Natural killer cell treated with Interleukin-12 subunit alpha and Interleukin-12 subunit beta and Interleukin-15 and Interleukin-18, amount 100 ng/mL, for 72 hours (primary cell): Measurements from ENCODE around the gene CCND1. TPM values are rescaled to one million over a fixed set of nuclear protein-coding genes. Genes with fewer than 3 reads are reported as not detected.
"Not testable (repeated sequence)": the region's sequence is repeated elsewhere in the genome, so short reads cannot be mapped to it uniquely, and the experiment has no call there.

ENCODE experiments used
- ATAC-seq, 2 donors: fragments of 150-1000 bp; cut with Tn5 transposase in 1 of 2; sonication (Bioruptor Pico), chemical (Tn5 transposase) in 1 of 2; 2 replicates each; pipeline ENCODE4 v1.10.0; 2021
- DNase-seq: peaks from one replicate; pipeline ENCODE4 v3.0.0; 2022; ENCODE audit warnings: low spot score
- H3K27ac Mint-ChIP-seq, 2 donors: 1 replicate in 1 of 2; 2 replicates in 1 of 2; pipeline ENCODE4 v1.8.0; 2022; ENCODE audit warnings: mixed read lengths in 2 of 2, mild to moderate bottlenecking in 1 of 2, moderate library complexity in 1 of 2
- H3K27me3 Mint-ChIP-seq, 2 donors: 1 replicate in 1 of 2; 2 replicates in 1 of 2; pipeline ENCODE4 v1.8.0; 2022; ENCODE audit warnings: mixed read lengths in 2 of 2
- H3K36me3 Mint-ChIP-seq: one replicate; pipeline ENCODE4 v1.8.0; 2022; ENCODE audit warnings: mixed read lengths
- H3K4me1 Mint-ChIP-seq, 2 donors: 1 replicate in 1 of 2; 2 replicates in 1 of 2; pipeline ENCODE4 v1.8.0; 2022; ENCODE audit warnings: low read depth in 2 of 2, mixed read lengths in 2 of 2, mild to moderate bottlenecking in 1 of 2
- H3K4me3 Mint-ChIP-seq: one replicate; pipeline ENCODE4 v1.8.0; 2022; ENCODE audit warnings: mixed read lengths
- H3K9me3 Mint-ChIP-seq: 2 replicates; pipeline ENCODE4 v1.8.0; 2022; ENCODE audit warnings: mixed read lengths
- total RNA-seq, 2 donors: library from RNA; stranded (reverse); gene quantifications; one replicate each; pipeline ENCODE4 v1.2.3, GENCODE V29; 2022

CCND1 gene
- total RNA-seq, 2 donors from 2014 or later, result 0.67 TPM; not detected in 1

DNA sequence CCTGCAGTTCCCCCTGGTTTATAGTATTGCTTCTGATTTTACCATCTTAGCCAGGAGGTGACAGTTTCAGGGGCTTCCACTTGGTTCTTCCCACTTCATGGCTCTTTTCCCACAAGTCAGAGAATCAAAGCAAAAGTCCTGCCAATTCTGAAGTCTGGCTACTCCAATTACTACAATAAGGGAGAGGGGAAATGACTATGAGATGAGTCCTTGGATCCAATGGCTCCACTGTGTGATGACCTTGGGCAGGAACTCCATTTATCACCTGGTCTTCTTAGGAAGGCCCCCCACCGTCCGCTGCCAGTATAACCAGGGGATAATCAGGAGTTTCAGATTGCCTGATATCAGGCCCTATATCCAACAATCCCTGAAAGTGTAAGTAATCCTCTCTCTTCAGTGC is 31.6 kb upstream of the CCND1 start:
- no peak overlapping the region for H3K27ac Mint-ChIP-seq
- no peak overlapping the region for H3K4me3 Mint-ChIP-seq
- no peaks in the 10 kb centered on the region for H3K4me1 Mint-ChIP-seq
- H3K9me3 Mint-ChIP-seq, result peaks cover 3% of the 10 kb centered on the region
- ATAC-seq, result no peak
- H3K36me3 Mint-ChIP-seq, result peaks cover 7% of the 10 kb centered on the region
- no peak for DNase-seq
- peaks cover 19 to 35% of the 10 kb centered on the region in 2 donors for H3K27me3 Mint-ChIP-seq

DNA sequence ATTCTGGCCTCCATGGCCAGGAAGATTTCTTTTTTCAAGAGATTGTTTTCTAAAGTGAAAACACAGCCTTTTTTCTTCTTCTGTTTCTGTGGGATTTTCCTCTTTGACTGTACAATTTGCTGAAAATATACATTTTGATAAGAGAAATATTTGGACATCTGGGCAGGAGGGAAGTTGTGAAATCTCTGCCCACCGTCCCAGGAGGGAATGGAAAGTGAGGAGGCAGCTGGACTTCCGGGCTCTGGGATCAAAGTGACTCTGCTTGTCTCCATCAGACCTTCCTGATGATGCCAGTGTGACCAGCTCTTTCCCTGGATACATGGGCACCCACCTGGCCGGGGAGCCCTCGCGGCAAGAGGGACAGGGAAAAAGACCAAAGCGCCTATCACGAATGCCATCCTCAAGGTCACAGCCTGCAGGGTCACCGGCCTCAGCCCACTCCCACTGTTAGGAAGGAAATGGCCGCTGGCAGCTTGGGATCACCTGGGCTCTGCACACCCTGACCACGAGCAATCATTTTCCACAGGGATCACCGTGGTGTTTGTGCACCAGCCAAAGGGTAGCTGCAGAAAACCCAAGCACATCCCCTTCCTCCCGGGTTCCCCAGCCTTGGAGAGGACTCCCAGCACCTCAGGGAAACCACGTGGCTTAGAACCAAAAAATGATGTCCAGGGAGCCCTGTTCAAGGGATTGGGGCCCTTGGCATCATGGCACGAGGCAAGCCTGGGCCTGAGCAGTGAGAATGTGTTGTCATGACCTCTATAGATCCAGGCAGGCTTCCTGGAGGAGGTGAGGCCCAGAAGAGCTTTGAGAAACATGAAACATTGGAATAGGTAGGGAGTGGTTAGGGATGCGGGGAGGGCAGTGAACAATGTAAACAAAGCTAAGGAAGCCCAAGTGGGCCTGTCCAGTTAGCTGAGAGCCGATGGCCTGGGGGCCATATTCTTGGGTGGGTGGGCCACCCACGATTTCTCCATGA is 29.1 kb upstream of the CCND1 start:
- no peak for DNase-seq
- H3K27ac Mint-ChIP-seq, result no peak overlapping the region
- H3K36me3 Mint-ChIP-seq, result peaks cover 7% of the 10 kb centered on the region
- ATAC-seq, result no peak
- H3K4me1 Mint-ChIP-seq, result no peaks in the 10 kb centered on the region
- peaks cover 15 to 21% of the 10 kb centered on the region in 2 donors for H3K27me3 Mint-ChIP-seq
- H3K4me3 Mint-ChIP-seq, result no peak overlapping the region
- H3K9me3 Mint-ChIP-seq, result peaks cover 3% of the 10 kb centered on the region

DNA sequence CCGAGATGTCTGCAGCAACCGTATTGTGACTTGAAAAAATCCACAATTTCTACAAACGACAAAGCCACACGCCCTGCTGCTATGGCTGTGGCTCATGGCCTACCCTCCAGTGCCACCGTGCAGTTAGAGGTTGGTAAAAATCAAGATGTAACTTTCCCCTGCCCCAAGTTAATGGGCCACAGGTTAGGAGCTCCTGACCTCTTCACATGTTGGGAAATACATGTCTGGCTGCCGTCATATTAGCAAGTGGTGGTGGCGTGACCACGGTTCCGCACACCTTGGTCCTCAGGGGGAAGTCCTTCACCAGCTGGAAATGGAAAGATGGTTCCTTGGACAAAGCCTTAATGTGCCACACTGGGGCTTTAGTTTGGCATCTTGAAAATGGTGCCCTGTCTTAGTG is 27.4 kb upstream of the CCND1 start:
- DNase-seq (no peak), ATAC-seq (no peak)
- peaks cover 2% of the 10 kb centered on the region for H3K36me3 Mint-ChIP-seq
- peaks cover 3 to 5% of the 10 kb centered on the region in 2 donors for H3K27me3 Mint-ChIP-seq
- H3K9me3 Mint-ChIP-seq, result peaks cover under 1% of the 10 kb centered on the region
- H3K27ac Mint-ChIP-seq, result no peak overlapping the region
- H3K4me3 Mint-ChIP-seq, result no peak overlapping the region
- no peaks in the 10 kb centered on the region for H3K4me1 Mint-ChIP-seq

DNA sequence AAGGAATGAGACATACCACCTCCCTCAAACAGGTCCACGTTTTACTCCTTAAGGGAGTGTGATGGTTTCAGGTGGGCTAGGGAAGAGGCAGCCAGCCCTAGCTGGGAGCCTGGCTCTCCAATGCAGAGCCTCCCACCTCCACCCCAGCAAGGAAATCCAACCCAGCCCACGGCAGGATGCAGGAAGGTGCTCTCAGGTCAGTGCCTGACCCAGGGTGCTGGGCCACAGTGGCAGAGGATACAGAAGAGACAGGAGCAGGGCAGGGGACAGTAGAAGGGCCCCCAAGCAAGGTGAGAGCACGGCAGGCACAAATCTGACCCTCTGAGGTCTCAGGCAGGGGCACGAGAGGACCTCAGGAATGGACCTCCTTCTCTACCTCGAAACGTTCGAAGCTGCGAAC is 26.9 kb upstream of the CCND1 start:
- no peaks in the 10 kb centered on the region for H3K4me1 Mint-ChIP-seq
- no peak overlapping the region for H3K27ac Mint-ChIP-seq
- no peaks in the 10 kb centered on the region for H3K9me3 Mint-ChIP-seq
- peaks cover 3 to 5% of the 10 kb centered on the region in 2 donors for H3K27me3 Mint-ChIP-seq
- H3K4me3 Mint-ChIP-seq, result no peak overlapping the region
- ATAC-seq (no peak), DNase-seq (no peak)
- H3K36me3 Mint-ChIP-seq, result no peaks in the 10 kb centered on the region

DNA sequence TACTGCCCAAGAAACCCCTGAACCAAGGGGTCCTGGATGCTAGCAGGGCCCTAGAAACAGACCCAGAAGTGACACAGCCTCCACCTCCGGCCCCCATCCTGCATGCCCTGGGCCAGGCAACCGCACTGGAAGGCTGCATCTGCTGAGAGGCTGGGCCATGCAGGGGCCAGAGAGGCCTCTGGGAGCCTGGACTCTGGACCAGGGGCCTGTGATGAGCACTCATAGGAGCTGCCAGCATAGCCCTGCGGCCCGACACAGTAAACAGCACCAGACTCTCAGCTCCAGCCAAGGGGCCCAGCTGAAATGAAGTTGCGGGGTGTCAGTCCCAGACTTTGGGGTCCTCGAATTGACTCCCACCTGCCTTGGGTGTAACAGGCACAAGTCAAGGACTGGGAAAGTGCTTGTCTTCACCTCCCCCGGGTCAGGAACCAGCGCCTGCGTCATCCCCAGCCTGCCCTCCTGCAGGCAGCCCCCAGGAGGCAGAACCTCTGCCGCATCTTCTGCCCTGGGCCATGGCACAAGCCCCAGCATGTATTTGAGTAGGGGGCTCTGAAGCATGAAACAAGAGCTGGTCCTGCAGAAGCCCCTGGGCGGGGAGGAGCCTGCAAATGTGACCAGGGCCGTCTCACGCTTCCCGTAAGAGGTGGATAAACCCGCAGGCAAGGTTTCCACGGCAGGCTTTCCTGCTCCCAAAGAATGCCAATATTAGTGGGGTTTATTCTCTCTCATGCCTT is 25.2 kb upstream of the CCND1 start:
- no peak overlapping the region for H3K4me3 Mint-ChIP-seq
- ATAC-seq (peak in 1 of 2 donors; percentile 17), DNase-seq (no peak)
- no peaks in the 10 kb centered on the region for H3K9me3 Mint-ChIP-seq
- H3K4me1 Mint-ChIP-seq, result no peaks in the 10 kb centered on the region
- no peaks in the 10 kb centered on the region for H3K36me3 Mint-ChIP-seq
- peaks cover 7 to 11% of the 10 kb centered on the region in 2 donors for H3K27me3 Mint-ChIP-seq
- H3K27ac Mint-ChIP-seq, result no peak overlapping the region

DNA sequence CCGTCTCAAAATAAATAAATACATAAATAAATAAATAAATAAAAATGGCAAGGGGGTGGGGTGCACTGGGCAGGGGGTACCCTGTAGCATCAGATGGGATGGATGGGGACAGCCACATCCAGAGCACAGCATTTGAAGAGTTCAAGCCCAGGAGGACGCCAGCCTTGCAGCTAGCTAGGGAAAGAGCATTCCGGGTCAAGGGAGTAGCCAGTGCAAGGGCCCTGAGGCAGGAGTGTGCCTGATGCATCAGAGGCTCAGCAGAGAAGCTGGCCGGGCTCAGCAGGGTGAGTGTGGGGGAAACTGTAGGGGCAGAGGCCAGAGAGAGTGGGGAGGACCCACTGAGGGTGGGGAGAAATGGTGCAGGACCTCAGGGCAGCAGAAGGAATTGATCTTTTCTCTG is 23.7 kb upstream of the CCND1 start:
- Mint-ChIP-seq H3K36me3 (no peaks in the 10 kb centered on the region), H3K27ac (no peak overlapping the region), H3K4me1 (no peaks in the 10 kb centered on the region), H3K4me3 (no peak overlapping the region), H3K27me3 (peaks cover 12 to 22% of the 10 kb centered on the region in 2 donors), H3K9me3 (no peaks in the 10 kb centered on the region)
- DNase-seq (no peak), ATAC-seq (no peak)

DNA sequence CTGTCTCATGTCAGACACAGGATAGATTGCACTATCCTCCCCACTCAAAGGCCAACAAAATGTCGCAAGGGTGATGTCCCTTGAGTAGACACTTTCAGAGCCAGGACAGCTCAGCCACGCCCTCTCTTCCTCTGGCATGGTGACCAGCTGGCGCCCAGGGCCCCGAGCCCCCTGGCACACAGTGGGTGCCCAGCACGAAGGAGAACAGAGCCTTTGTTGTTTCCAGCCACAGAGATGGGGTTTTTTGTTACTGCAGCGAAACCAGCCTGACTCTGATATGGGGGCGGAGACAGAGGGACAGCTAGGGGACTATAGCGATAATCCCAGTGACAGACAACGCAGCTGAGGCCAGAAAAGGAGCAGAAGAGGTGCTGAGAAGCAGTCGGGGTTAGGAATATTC is 23.3 kb upstream of the CCND1 start:
- peaks cover 12 to 22% of the 10 kb centered on the region in 2 donors for H3K27me3 Mint-ChIP-seq

DNA sequence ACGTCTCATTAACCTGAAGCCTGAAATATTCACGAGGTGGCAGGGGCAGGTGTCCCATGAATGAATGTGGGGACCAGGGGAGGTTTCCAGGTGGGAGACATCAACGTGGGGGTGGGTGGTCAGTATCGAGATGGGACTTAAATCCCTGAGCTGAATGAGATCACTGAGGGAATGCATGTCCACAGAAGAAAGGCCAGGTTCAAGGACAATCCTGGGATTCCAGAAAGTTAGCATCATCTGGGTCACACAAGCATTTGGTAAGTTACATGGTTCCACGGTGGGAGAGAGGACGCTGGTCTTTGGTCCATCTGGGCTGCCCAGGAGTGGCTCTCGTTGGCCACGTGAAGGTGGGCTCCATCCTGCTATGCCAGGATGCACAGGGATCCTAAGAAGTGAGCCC is 22.7 kb upstream of the CCND1 start:
- DNase-seq, result no peak
- Mint-ChIP-seq H3K4me3 (no peak overlapping the region), H3K27me3 (peaks cover 12 to 22% of the 10 kb centered on the region in 2 donors), H3K9me3 (no peaks in the 10 kb centered on the region), H3K36me3 (no peaks in the 10 kb centered on the region), H3K27ac (no peak overlapping the region), H3K4me1 (no peaks in the 10 kb centered on the region)
- ATAC-seq, result no peak

More for the DNA sequence above, 23.3 kb upstream of the CCND1 start:
- Mint-ChIP-seq H3K9me3 (no peaks in the 10 kb centered on the region), H3K4me3 (no peak overlapping the region), H3K4me1 (no peaks in the 10 kb centered on the region), H3K36me3 (no peaks in the 10 kb centered on the region), H3K27ac (no peak overlapping the region)
- DNase-seq (no peak), ATAC-seq (no peak)

DNA sequence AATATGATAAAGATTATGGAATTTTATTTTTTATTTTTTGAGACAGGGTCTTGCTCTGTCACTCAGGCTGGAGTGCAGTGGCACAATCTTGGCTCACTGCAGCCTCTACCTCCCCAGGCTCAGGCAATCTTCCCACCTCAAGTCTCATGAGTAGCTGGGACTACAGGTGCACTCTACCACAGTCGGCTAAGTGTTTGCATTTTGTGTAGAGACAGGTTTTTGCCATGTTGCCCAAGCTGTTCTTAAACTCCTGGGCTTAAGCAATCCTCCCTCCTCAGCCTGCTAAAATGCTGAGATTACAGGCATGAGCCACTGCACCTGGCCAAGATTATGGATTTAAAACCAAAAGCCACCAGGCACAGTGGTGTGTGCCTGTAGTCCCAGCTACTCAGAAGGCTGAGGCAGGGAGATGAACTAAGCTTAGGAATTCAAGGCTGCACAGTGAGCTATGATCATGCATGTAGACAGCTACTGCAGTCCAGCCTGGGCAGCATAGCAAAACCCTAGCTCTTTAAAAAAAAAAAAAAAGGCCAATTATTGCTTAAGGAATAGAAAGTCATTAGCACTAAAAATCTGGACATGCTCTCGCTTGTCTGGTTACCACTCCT is 20.2 kb upstream of the CCND1 start:
- DNase-seq, result no peak
- no peaks in the 10 kb centered on the region for H3K9me3 Mint-ChIP-seq
- H3K27ac Mint-ChIP-seq, result no peak overlapping the region
- no peak overlapping the region for H3K4me3 Mint-ChIP-seq
- peaks cover 12 to 37% of the 10 kb centered on the region in 2 donors for H3K27me3 Mint-ChIP-seq
- no peaks in the 10 kb centered on the region for H3K36me3 Mint-ChIP-seq
- ATAC-seq, result no peak
- H3K4me1 Mint-ChIP-seq, result no peaks in the 10 kb centered on the region

DNA sequence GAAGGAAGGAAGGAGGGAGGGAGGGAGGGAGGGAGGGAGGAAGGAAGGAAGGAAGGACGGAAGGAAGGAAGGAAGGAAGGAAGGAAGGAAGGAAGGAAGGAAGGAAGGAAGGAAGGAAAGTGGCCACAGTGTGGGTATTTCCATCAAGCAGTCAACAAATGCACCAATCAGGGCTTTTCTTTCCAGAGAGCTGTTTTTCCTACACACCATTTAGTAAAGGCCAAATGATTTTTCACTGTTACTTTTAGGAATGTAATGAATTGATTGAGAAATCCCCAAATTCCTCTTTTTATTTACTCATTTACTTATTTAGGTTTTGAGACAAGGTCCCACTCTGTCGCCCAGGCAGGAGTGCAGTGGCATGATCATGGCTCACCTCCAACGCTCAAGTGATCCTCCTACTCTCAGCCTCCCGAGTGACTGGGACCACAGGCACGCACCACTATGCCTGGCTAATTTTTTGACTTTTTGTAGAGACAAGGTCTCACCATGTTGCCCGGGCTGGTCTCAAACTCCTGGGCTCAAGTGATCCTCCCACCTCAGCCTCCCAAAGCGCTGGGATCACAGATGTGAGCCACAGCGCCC is 18.8 kb upstream of the CCND1 start:
- ATAC-seq, H3K4me1 Mint-ChIP-seq, DNase-seq, H3K27ac Mint-ChIP-seq, H3K36me3 Mint-ChIP-seq, H3K4me3 Mint-ChIP-seq, H3K9me3 Mint-ChIP-seq: not testable (repeated sequence)
- H3K27me3 Mint-ChIP-seq, result peaks cover 20 to 42% of the 10 kb centered on the region in 2 donors

DNA sequence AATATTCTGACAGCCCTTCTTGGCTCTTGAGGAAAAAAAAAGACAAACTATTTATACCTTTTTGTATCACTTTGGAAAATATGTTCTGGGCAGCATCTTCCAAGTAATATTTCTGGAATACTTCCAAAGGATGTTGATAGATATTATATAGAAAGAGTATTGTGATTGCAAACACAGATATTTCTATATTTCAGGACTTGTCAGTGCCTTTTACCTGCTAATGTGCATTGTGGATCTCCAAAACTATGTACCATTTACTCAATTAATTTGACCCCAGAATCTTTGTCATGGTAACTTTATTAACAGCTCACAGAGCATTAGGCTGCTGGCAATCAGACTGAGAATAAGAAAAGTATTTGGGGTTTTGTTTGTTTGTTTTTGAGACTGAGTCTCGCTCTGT is 16.7 kb upstream of the CCND1 start:
- no peak for ATAC-seq
- Mint-ChIP-seq H3K4me1 (no peaks in the 10 kb centered on the region), H3K27me3 (peaks cover 23 to 40% of the 10 kb centered on the region in 2 donors), H3K27ac (no peak overlapping the region), H3K9me3 (no peaks in the 10 kb centered on the region), H3K36me3 (no peaks in the 10 kb centered on the region), H3K4me3 (no peak overlapping the region)
- DNase-seq, result no peak

DNA sequence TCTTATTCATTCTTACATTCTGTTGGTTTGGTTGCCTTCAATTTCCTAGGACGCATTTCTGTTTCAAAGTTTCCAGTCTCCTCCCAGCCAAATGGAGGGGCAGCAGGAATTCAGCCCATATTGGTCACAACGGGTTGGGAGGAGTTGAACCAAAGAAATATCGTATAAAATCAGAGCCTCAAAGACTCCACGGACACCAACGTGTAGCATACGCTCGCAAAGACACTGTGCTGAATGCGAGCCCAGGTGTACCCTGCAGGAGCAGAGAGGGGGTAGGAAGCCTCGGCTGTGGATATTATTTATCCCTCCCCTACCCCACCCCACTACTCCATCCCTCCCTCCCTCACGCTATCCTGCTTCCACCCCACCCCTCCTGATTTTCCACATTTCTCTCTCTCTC is 15.5 kb upstream of the CCND1 start:
- H3K27me3 Mint-ChIP-seq, result peaks cover 31 to 42% of the 10 kb centered on the region in 2 donors

DNA sequence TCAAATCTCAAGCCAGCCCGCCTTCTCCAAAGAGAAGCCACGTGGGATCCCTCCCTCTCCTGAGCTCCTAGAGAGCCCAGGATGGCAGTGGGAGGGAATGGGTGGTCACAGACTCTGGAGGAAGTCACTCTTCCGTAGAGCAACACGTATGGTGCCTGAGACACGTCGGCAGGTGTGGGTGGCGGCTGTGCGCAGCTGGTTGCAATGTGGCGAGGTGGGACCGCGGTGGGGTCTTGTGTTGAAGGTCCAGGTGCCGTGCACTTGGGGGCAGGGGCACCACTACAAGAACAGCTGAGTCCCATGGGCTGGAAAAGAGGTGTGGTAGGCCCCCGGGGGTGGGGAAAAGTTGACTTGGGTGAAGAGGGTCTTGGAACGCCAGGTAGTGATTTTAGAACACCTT is 13.4 kb upstream of the CCND1 start:
- no peak overlapping the region for H3K27ac Mint-ChIP-seq
- no peak for DNase-seq
- H3K4me3 Mint-ChIP-seq, result no peak overlapping the region
- H3K27me3 Mint-ChIP-seq, result peaks cover 35 to 39% of the 10 kb centered on the region in 2 donors
- peaks cover 4% of the 10 kb centered on the region for H3K36me3 Mint-ChIP-seq
- no peaks in the 10 kb centered on the region for H3K9me3 Mint-ChIP-seq
- no peaks in the 10 kb centered on the region for H3K4me1 Mint-ChIP-seq
- ATAC-seq, result no peak

More for the DNA sequence above, 15.5 kb upstream of the CCND1 start:
- ATAC-seq (no peak), DNase-seq (no peak)
- H3K4me3 Mint-ChIP-seq, result no peak overlapping the region
- H3K36me3 Mint-ChIP-seq, result peaks cover 4% of the 10 kb centered on the region
- no peaks in the 10 kb centered on the region for H3K4me1 Mint-ChIP-seq
- no peak overlapping the region for H3K27ac Mint-ChIP-seq
- no peaks in the 10 kb centered on the region for H3K9me3 Mint-ChIP-seq
